Mammary epithelial cell (primary cell): ENCODE measurements around the gene CACNG5.

Experiments
- CTCF ChIP-seq, 2 donors: IDR thresholded peaks in 1 of 2; conservative IDR thresholded peaks in 1 of 2; 2 replicates each; pipeline ENCODE4 v1.5.1; 2011 to 2012; ENCODE audit warnings: inconsistent platforms in 2 of 2, low read length in 2 of 2, mild to moderate bottlenecking in 2 of 2, control low read depth in 1 of 2, low read depth in 1 of 2; ENCODE audit not compliant: insufficient read depth in 1 of 2; ENCODE audit errors: extremely low read depth in 1 of 2
- EZH2 ChIP-seq: IDR thresholded peaks from 2 replicates; pipeline ENCODE4 v1.6.1; 2012; ENCODE audit warnings: low read length, inconsistent platforms, borderline replicate concordance

GRCh38 chr17:66858226-66859083, 23.5 kb downstream of the CACNG5 start:
- TF ChIP-seq CTCF (conservative IDR thresholded peaks at IDR 0.05 in 1 of 2, IDR thresholded peaks at IDR 0.05 in 1 of 2; ENCODE audit: extremely low read depth in 1 of 2, insufficient read depth in 1 of 2, low read depth in 1 of 2, low read length in 2 of 2) (no peak), EZH2 (no peak)
